ENCODE measurements around the gene TTPAL.

DNA sequence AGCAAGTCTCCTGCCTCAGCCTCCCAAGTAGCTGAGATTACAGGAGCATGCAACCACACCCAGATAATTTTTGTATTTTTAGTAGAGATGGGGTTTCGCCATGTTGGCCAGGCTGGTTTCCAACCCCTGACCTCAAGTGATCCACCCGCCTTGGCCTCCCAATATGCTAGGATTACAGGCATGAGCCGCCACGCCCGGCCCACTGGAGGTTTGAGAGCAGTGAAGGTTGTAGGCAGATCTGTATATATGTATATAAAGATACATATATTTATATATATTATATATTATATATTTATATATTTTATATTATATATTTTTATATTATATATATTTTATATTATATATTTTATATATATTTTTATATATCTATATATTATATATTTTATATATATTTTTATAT is 38.2 kb upstream of the TTPAL start:
- no peak for TF ChIP-seq CTCF (IDR thresholded peaks at IDR 0.05)
- TF ChIP-seq POLR2A (IDR thresholded peaks at IDR 0.05) = no peak
